RCC 7860 (cell line): ENCODE results near the gene IRF2BP2.

Source experiments
- DNase-seq: peaks from one replicate; pipeline ENCODE4 v3.0.0-alpha.2; 2015; ENCODE audit warnings: low spot score
- FAIRE-seq: peaks from 2 replicates; lab custom pipeline; 2012; peaks lifted over from hg19 to GRCh38; lab: Jason Lieb, UNC

Gene IRF2BP2

GRCh38 chr1:234614081-234614489 lies 4.1 kb upstream of the IRF2BP2 start:
- FAIRE-seq = no peak
- DNase-seq = no peak

- FAIRE-seq (no peak), DNase-seq (peak; percentile 57)
Observed at GRCh38 chr1:234613128-234613875, 3.3 kb upstream of the IRF2BP2 start.

- peak; percentile 100 for DNase-seq
- FAIRE-seq = peak; percentile 92
Observed at GRCh38 chr1:234612352-234613127, 2.6 kb upstream of the IRF2BP2 start.

- no peak for FAIRE-seq
- DNase-seq = peak; percentile 43
Observed at GRCh38 chr1:234611847-234612351, 1.9 kb upstream of the IRF2BP2 start.

- DNase-seq = peak; percentile 76
- FAIRE-seq = no peak
Observed at GRCh38 chr1:234611225-234611846, 1.4 kb upstream of the IRF2BP2 start.

- DNase-seq (peak; percentile 89), FAIRE-seq (no peak)
Observed at GRCh38 chr1:234610666-234611224, 767 bp upstream of the IRF2BP2 start.

- DNase-seq (no peak), FAIRE-seq (no peak)
Observed at GRCh38 chr1:234609691-234610042, 311 bp downstream of the IRF2BP2 start.

- DNase-seq (peak; percentile 48), FAIRE-seq (no peak)
Observed at GRCh38 chr1:234608911-234609690, 877 bp downstream of the IRF2BP2 start.

GRCh38 chr1:234608025-234608910 lies 1.7 kb downstream of the IRF2BP2 start:
- FAIRE-seq = peak; percentile 81
- DNase-seq = peak; percentile 97

- no peak for FAIRE-seq
- DNase-seq = peak; percentile 63
Observed at GRCh38 chr1:234607109-234608024, 2.6 kb downstream of the IRF2BP2 start.

- no peak for FAIRE-seq
- no peak for DNase-seq
Observed at GRCh38 chr1:234606784-234607108, 3.2 kb downstream of the IRF2BP2 start.

- FAIRE-seq (no peak), DNase-seq (peak; percentile 40)
Observed at GRCh38 chr1:234605983-234606783, 3.8 kb downstream of the IRF2BP2 start.

GRCh38 chr1:234605399-234605982 lies 4.5 kb downstream of the IRF2BP2 start:
- FAIRE-seq = no peak
- no peak for DNase-seq

- FAIRE-seq (peak; percentile 80), DNase-seq (peak; percentile 63)
Observed at GRCh38 chr1:234604495-234605398, 5.2 kb downstream of the IRF2BP2 start.

GRCh38 chr1:234603221-234604204 lies 6.5 kb downstream of the IRF2BP2 start:
- no peak for DNase-seq
- no peak for FAIRE-seq
